Ectodermal cell (in vitro differentiated cells): ENCODE measurements around the gene RGS17.
"Not testable (repeated sequence)": the region's sequence is repeated elsewhere in the genome, so short reads cannot be mapped to it uniquely, and the experiment has no call there.

Experiments
- H3K27ac ChIP-seq: 2 replicates; pipeline ENCODE4 v1.7.0; 2013; ENCODE audit warnings: mild to moderate bottlenecking, low read depth, low read length; ENCODE audit not compliant: insufficient read depth, poor library complexity, severe bottlenecking
- H3K27me3 ChIP-seq: 2 replicates; pipeline ENCODE4 v1.7.0; 2013; ENCODE audit warnings: mild to moderate bottlenecking, low read length; ENCODE audit not compliant: insufficient read depth, control insufficient read depth, poor library complexity, severe bottlenecking
- H3K36me3 ChIP-seq: one replicate; pipeline ENCODE4 v1.7.0; 2013; ENCODE audit warnings: low read length; ENCODE audit not compliant: control insufficient read depth, insufficient read depth
- H3K4me1 ChIP-seq: one replicate; pipeline ENCODE4 v1.7.0; 2013; ENCODE audit warnings: low read length; ENCODE audit not compliant: control insufficient read depth, insufficient read depth
- H3K4me3 ChIP-seq: 2 replicates; pipeline ENCODE4 v1.7.0; 2013; ENCODE audit warnings: low read depth, low read length, control low read depth; ENCODE audit not compliant: insufficient read depth
- H3K9me3 ChIP-seq: 2 replicates; pipeline ENCODE4 v1.7.0; 2013; ENCODE audit warnings: mild to moderate bottlenecking, low read length, moderate library complexity; ENCODE audit not compliant: control insufficient read depth
- WGBS, 2 experiments: methylation state at CpG; one replicate each; pipeline ENCODE4 v1.1.7; 2013; ENCODE audit warnings: missing lambda C conversion rate in 2 of 2; 5-methylcytosine and 5-hydroxymethylcytosine counted together

RGS17 gene

GRCh38 chr6:153000790-153001189 is 130.3 kb downstream of the RGS17 start:
- H3K27ac ChIP-seq, H3K4me1 ChIP-seq, H3K27me3 ChIP-seq, H3K4me3 ChIP-seq, H3K9me3 ChIP-seq: not testable (repeated sequence)
- peaks cover 12% of the 10 kb centered on the region for H3K36me3 ChIP-seq
- 92 to 93% methylated on average over 9 of the region's 9 CpGs for WGBS, 2 experiments

GRCh38 chr6:153000243-153000642 is 130.8 kb downstream of the RGS17 start:
- H3K27me3 ChIP-seq: no peaks in the 10 kb centered on the region
- H3K9me3 ChIP-seq: no peaks in the 10 kb centered on the region
- no peak overlapping the region for H3K4me3 ChIP-seq
- peaks cover 7% of the 10 kb centered on the region for H3K4me1 ChIP-seq
- H3K36me3 ChIP-seq: peaks cover 16% of the 10 kb centered on the region
- no peak overlapping the region for H3K27ac ChIP-seq

GRCh38 chr6:152999538-152999937 is 131.5 kb downstream of the RGS17 start:
- H3K27ac ChIP-seq, H3K9me3 ChIP-seq, H3K4me1 ChIP-seq, H3K4me3 ChIP-seq, H3K27me3 ChIP-seq: not testable (repeated sequence)
- peaks cover 16% of the 10 kb centered on the region for H3K36me3 ChIP-seq
- 84 to 93% methylated on average over 2 of the region's 2 CpGs for WGBS, 2 experiments

GRCh38 chr6:152993847-152994246 is 137.2 kb downstream of the RGS17 start:
- Histone ChIP-seq H3K4me3 (no peak overlapping the region), H3K36me3 (peaks cover 20% of the 10 kb centered on the region), H3K27ac (no peak overlapping the region), H3K4me1 (no peaks in the 10 kb centered on the region), H3K27me3 (no peaks in the 10 kb centered on the region), H3K9me3 (no peaks in the 10 kb centered on the region)

GRCh38 chr6:152993431-152993830 is 137.7 kb downstream of the RGS17 start:
- H3K9me3 ChIP-seq: no peaks in the 10 kb centered on the region
- H3K27ac ChIP-seq: no peak overlapping the region
- H3K27me3 ChIP-seq: no peaks in the 10 kb centered on the region
- no peaks in the 10 kb centered on the region for H3K4me1 ChIP-seq
- peaks cover 20% of the 10 kb centered on the region for H3K36me3 ChIP-seq
- H3K4me3 ChIP-seq: no peak overlapping the region

GRCh38 chr6:152986978-152987377 is 144.1 kb downstream of the RGS17 start:
- H3K27me3 ChIP-seq: no peaks in the 10 kb centered on the region
- H3K9me3 ChIP-seq: no peaks in the 10 kb centered on the region
- H3K36me3 ChIP-seq: no peaks in the 10 kb centered on the region
- 92 to 93% methylated on average over 2 of the region's 2 CpGs for WGBS, 2 experiments
- H3K4me3 ChIP-seq: no peak overlapping the region
- peaks cover 10% of the 10 kb centered on the region for H3K4me1 ChIP-seq
- no peak overlapping the region for H3K27ac ChIP-seq

- H3K9me3 ChIP-seq, H3K36me3 ChIP-seq, H3K27ac ChIP-seq, H3K27me3 ChIP-seq: not testable (repeated sequence)
- peak overlapping the region; percentile 88 for H3K4me3 ChIP-seq
- peaks cover 12% of the 10 kb centered on the region for H3K4me1 ChIP-seq
- 93% methylated on average over 11 of the region's 11 CpGs for WGBS, 2 experiments
These were observed 145.8 kb downstream of the RGS17 start for GRCh38 chr6:152985300-152985699.

- H3K27me3 ChIP-seq: no peaks in the 10 kb centered on the region
These were observed 146.6 kb downstream of the RGS17 start for GRCh38 chr6:152984513-152984872.

GRCh38 chr6:152983637-152984512 is 147.2 kb downstream of the RGS17 start:
- Histone ChIP-seq H3K9me3 (no peaks in the 10 kb centered on the region), H3K27me3 (no peaks in the 10 kb centered on the region), H3K4me1 (peaks cover 20% of the 10 kb centered on the region), H3K27ac (peak overlapping the region; percentile 88), H3K4me3 (peak overlapping the region; percentile 88), H3K36me3 (no peaks in the 10 kb centered on the region)
- 0% methylated on average over 38 of the region's 38 CpGs for WGBS, 2 experiments

More at GRCh38 chr6:152984513-152984872, 146.6 kb downstream of the RGS17 start:
- Histone ChIP-seq H3K9me3 (no peaks in the 10 kb centered on the region), H3K4me1 (peaks cover 15% of the 10 kb centered on the region), H3K27ac (no peak overlapping the region), H3K4me3 (peak overlapping the region; percentile 88), H3K36me3 (no peaks in the 10 kb centered on the region)
- 8 to 10% methylated on average over 7 of the region's 7 CpGs for WGBS, 2 experiments

GRCh38 chr6:152982904-152983636 is 148.0 kb downstream of the RGS17 start, which contains the start of gene FBXO5:
Gene FBXO5 (minus strand): TSS chr6:152983041. CDS start chr6:152982959, 82 bp downstream.
- Histone ChIP-seq H3K36me3 (no peaks in the 10 kb centered on the region), H3K9me3 (no peaks in the 10 kb centered on the region), H3K4me3 (peak within 1 kb of the TSS; percentile 88), H3K27me3 (no peaks in the 10 kb centered on the region), H3K4me1 (peaks cover 23% of the 10 kb centered on the region), H3K27ac (peak within 1 kb of the TSS; percentile 88)
- 0% methylated on average over 66 of the region's 66 CpGs for WGBS, 2 experiments
